Astrocyte of the cerebellum (primary cell): ENCODE results near the gene ROGDI.

Experiments
- DNase-seq: peaks from one replicate; pipeline ENCODE4 v3.0.0-alpha.2; 2011; ENCODE audit warnings: low read depth
- H3K4me3 ChIP-seq: 2 replicates; pipeline ENCODE4 v1.5.1; 2011; ENCODE audit warnings: mild to moderate bottlenecking, low read depth, low read length, moderate library complexity
- CTCF ChIP-seq: IDR thresholded peaks from 2 replicates; pipeline ENCODE4 v1.5.1; 2012; ENCODE audit warnings: low read length, low read depth, moderate library complexity, mild to moderate bottlenecking; ENCODE audit errors: missing control alignments
- in situ Hi-C: cut with HindIII; loops from 2 replicates; pipeline ENCODE4 v1.10.0; 2017; ENCODE audit warnings: low sequenced_read_pairs

The ROGDI gene

GRCh38 chr16:4780235-4780634, 22.2 kb downstream of the ROGDI start:
- TF ChIP-seq CTCF = no peak
- no peak for DNase-seq
- in situ Hi-C loops = no loop called here
- no peak overlapping the region for H3K4me3 ChIP-seq

DNA sequence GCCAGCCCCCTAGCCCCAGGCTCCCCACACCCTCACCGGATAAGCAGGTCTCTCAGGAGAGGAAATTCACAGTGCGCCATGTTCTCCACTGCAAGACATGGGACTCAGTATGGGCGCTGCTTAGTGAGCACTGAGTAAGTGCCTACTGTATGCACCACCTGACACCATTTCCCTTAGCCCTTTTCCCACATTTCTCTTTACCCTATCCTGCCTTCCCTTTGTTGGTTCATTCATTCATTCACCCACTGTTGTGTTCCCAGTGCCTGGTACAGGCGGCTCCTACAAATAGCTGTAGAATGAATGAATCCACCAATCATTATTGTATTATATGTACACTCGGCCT, 24.4 kb downstream of the ROGDI start:
- in situ Hi-C loops = no loop called here
- no peak overlapping the region for H3K4me3 ChIP-seq
- no peak for TF ChIP-seq CTCF
- no peak for DNase-seq

- in situ Hi-C loops = no loop called here
- TF ChIP-seq CTCF = no peak
- DNase-seq = no peak
- no peak overlapping the region for H3K4me3 ChIP-seq
Observed at GRCh38 chr16:4777339-4778049, 24.9 kb downstream of the ROGDI start.

- in situ Hi-C loops = no loop called here
- no peak overlapping the region for H3K4me3 ChIP-seq
- DNase-seq = no peak
- TF ChIP-seq CTCF = no peak
Observed at GRCh38 chr16:4776141-4776705, 26.2 kb downstream of the ROGDI start.

- no peak for TF ChIP-seq CTCF
- DNase-seq = no peak
- in situ Hi-C loops = no loop called here
Observed at GRCh38 chr16:4775005-4775404, 27.4 kb downstream of the ROGDI start.

DNA sequence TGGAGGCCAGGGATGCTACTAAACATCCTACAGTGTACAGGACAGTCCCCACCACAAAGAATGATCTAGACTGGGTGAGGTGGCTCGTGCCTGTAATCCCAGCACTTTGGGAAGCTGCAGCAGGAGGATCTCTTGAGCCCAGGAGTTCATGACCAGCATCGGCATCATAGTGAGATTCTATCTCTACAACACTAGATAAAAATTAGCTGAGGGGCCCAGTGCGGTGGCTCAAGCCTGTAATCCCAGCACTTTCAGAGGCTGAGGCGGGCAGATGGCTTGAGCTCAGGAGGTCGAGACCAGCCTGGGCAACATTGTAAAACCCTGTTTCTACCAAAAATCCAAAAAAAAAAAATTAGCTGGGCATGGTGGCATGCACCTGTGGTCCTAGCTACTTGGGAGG, 30.1 kb downstream of the ROGDI start:
- no peak overlapping the region for H3K4me3 ChIP-seq
- in situ Hi-C loops = no loop called here
- TF ChIP-seq CTCF = no peak
- DNase-seq = no peak

More at GRCh38 chr16:4775005-4775404, 27.4 kb downstream of the ROGDI start:
- no peak overlapping the region for H3K4me3 ChIP-seq
